Cortex of kidney (tissue), 1 donor: Measurements from ENCODE around the gene EFNA5.
"Not testable (repeated sequence)": the region's sequence is repeated elsewhere in the genome, so short reads cannot be mapped to it uniquely, and the experiment has no call there.

Experiments
- DNase-seq: peaks from one replicate; lab custom pipeline; 2025; lab: John Stamatoyannopoulos, UW

The EFNA5 gene

GRCh38 chr5:107365320-107366109 is 305.2 kb downstream of the EFNA5 start:
- no peak for DNase-seq

- no peak for DNase-seq
Measured at GRCh38 chr5:107364443-107365319, 306.1 kb downstream of the EFNA5 start.

GRCh38 chr5:107363768-107364167 is 307.0 kb downstream of the EFNA5 start:
- DNase-seq: no peak

- no peak for DNase-seq
Measured at GRCh38 chr5:107361945-107362344, 308.8 kb downstream of the EFNA5 start.

- no peak for DNase-seq
Measured at GRCh38 chr5:107359916-107360234, 310.9 kb downstream of the EFNA5 start.

- no peak for DNase-seq
Measured at GRCh38 chr5:107359033-107359915, 311.5 kb downstream of the EFNA5 start.

- no peak for DNase-seq
Measured at GRCh38 chr5:107356891-107357290, 313.8 kb downstream of the EFNA5 start.

GRCh38 chr5:107352576-107352975 is 318.2 kb downstream of the EFNA5 start:
- no peak for DNase-seq

- DNase-seq: not testable (repeated sequence)
Measured at GRCh38 chr5:107346580-107346979, 324.2 kb downstream of the EFNA5 start.

GRCh38 chr5:107342371-107342770 is 328.4 kb downstream of the EFNA5 start:
- DNase-seq: no peak

- no peak for DNase-seq
Measured at GRCh38 chr5:107341376-107342084, 329.2 kb downstream of the EFNA5 start.

- no peak for DNase-seq
Measured at GRCh38 chr5:107340631-107341030, 330.1 kb downstream of the EFNA5 start.

- no peak for DNase-seq
Measured at GRCh38 chr5:107338335-107338734, 332.4 kb downstream of the EFNA5 start.

- no peak for DNase-seq
Measured at GRCh38 chr5:107337281-107337680, 333.5 kb downstream of the EFNA5 start.

- DNase-seq: no peak
Measured at GRCh38 chr5:107331882-107332281, 338.9 kb downstream of the EFNA5 start.

- no peak for DNase-seq
Measured at GRCh38 chr5:107331312-107331711, 339.4 kb downstream of the EFNA5 start.

GRCh38 chr5:107330903-107331302 is 339.8 kb downstream of the EFNA5 start:
- DNase-seq: no peak

- DNase-seq: no peak
Measured at GRCh38 chr5:107329850-107330249, 340.9 kb downstream of the EFNA5 start.
